DOHH2 (cell line): ENCODE measurements around the gene RAB4B.

Experiments
- CTCF ChIP-seq: fragments of 200-600 bp; sonication (generic); IDR thresholded peaks from one replicate; pipeline ENCODE4 v1.5.1; 2014; ENCODE audit warnings: antibody characterized with exemption, mild to moderate bottlenecking, low read depth, low read length; ENCODE audit not compliant: poor library complexity, severe bottlenecking
- EZH2phosphoT487 ChIP-seq: fragments of 200-600 bp; sonication (generic); IDR thresholded peaks from 2 replicates; pipeline ENCODE4 v1.6.1; 2017; ENCODE audit warnings: borderline replicate concordance, mild to moderate bottlenecking, antibody characterized with exemption, low read length, moderate library complexity, mixed read lengths

- TF ChIP-seq CTCF (no peak), EZH2phosphoT487 (no peak)
Measured at GRCh38 chr19:40762754-40763470, 15.1 kb upstream of the RAB4B start.
